ENCODE measurements around the gene KPNB1.
A peak's percentile ranks its signal among the peaks of the same experiment; 100 is the strongest.

DNA sequence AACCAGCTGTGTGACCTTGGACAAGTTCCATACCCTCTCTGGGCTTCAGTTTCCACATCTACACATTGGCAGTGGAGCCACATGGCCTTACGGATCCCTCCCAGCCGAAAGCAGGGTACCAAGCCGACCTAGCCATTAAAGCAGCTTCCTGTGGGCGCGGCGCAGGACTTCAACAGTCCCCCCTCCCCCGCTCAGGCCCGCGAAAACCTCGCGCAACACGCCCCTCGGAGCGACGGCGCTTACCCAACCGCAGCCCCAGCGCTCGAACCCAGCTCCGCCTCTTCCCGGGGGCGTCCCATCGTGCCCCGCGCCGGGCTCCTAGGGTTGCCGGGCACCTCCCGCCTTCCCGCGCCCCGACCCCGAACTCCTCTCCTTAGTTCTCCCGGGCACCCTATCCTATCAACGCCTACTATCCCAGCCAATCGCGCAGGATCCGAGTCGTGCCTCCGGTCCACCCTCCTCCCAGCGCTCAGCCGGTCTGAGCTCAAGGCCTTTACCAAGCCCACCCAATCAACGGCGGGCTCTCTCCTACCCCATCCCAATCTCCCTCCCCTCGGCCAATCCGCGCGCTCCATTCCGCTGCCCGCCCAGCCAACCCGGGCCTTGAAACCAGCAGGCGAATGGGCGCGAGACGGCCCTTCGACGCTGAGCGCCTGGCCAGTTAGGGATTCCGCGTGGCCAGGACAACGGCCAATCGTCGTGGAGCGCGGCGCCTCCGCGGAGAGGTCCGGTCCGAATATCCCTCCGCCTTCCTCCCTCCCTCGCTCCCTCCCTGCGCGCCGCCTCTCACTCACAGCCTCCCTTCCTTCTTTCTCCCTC lies at the start of gene KPNB1:
- TF ChIP-seq, protein P1, sequence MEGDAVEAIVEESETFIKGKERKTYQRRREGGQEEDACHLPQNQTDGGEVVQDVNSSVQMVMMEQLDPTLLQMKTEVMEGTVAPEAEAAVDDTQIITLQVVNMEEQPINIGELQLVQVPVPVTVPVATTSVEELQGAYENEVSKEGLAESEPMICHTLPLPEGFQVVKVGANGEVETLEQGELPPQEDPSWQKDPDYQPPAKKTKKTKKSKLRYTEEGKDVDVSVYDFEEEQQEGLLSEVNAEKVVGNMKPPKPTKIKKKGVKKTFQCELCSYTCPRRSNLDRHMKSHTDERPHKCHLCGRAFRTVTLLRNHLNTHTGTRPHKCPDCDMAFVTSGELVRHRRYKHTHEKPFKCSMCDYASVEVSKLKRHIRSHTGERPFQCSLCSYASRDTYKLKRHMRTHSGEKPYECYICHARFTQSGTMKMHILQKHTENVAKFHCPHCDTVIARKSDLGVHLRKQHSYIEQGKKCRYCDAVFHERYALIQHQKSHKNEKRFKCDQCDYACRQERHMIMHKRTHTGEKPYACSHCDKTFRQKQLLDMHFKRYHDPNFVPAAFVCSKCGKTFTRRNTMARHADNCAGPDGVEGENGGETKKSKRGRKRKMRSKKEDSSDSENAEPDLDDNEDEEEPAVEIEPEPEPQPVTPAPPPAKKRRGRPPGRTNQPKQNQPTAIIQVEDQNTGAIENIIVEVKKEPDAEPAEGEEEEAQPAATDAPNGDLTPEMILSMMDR (IDR thresholded peaks at IDR 0.05) = no peak
- TF ChIP-seq POLR2A (IDR thresholded peaks at IDR 0.05) = peak; percentile 65 to 72
